Islet of Langerhans (tissue), 1 donor: ENCODE results near the gene CHST11.
"Not testable (repeated sequence)": the region's sequence is repeated elsewhere in the genome, so short reads cannot be mapped to it uniquely, and the experiment has no call there.

Experiments
- FAIRE-seq: peaks from one replicate; lab custom pipeline; 2011; peaks lifted over from hg19 to GRCh38; lab: Jason Lieb, UNC

CHST11 gene

DNA sequence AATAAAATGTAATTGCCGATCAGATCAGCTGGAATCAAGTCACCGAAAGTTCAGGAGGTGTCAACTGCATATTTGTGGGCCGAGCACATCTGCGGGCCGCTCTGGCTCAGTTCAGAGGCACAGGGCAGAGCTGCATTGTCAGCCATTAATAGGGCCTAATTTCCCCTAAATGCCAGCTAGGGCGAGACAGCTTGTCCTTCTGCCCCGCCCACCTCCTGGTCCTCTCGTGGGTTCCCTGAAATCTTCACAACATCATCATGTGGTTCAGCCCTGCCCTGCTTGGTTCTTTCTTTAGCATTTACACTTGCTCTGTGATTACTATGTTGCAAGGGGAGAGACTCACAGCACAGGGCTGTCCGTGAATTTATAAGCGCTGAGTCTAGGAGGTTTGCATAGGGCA is 148.9 kb downstream of the CHST11 start:
- no peak for FAIRE-seq

DNA sequence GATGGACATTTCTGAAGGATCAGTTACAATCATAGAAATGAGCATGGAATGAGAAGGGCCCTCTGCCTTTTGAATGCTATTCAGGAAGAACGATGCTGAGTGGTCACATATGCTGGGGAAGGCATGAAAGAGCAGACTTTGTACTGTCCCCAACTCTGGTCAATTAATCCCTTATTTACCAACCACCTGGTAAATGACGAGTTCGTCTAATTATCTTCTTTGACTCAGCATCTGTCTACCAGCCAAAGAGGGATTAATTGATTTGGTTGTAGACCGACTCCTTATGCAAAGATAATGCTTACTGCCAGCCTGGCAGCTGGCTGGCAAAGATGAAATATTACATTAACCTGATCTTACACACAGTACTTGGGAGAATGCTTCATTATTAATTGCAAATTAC is 152.2 kb downstream of the CHST11 start:
- FAIRE-seq = peak; percentile 21

DNA sequence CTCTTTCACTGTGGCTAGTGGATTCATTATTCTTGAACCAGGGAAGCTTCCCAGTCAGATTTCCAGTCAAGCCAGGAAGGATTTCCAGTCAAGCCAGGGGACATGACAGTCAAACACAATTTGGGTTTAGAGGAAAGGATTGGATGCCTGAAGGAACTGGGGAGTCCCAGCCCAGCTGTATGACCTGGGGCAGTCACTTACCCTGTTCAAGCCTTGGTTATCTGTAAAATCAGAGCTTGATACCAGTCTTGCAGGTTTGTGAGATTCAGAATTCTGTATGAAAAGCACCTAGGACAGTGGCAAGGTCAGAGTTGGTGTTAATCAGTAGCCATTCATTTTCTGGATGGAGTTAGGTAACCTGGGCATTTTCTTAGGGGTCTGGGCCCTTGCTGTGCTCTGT is 152.7 kb downstream of the CHST11 start:
- FAIRE-seq = no peak

DNA sequence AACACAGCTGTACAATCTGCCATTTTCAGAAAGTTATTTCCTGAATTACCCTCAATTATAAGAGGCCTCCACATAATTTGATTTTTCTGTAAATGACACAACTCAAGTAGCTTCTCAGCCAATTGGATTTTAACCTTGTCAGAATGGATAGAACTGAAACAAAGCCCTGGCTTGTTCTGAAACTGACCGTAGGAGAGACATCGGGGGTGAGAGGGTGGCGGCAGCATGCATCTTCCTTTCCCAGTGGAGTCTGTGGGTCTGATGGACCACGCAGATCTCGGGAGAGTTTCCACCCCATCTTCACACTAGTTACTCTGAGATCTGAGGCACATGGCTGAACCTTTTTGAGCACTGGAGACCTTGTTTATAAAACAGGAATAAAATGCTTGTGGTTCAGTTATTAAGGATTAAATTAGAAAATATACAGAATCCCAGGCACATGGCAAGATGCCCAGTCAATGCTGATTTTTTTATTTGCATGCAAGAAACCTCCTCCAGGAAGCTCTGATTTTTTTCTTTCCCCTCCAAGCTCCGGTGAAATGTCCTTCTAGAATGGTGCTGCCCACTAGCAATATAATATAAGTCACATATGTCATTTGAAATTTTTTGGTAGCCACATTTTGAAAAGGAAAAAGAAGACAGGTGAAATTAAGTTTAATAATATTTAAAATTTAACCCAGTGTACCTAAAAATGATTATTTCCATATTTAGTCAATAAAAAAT is 153.9 kb downstream of the CHST11 start:
- FAIRE-seq = no peak

DNA sequence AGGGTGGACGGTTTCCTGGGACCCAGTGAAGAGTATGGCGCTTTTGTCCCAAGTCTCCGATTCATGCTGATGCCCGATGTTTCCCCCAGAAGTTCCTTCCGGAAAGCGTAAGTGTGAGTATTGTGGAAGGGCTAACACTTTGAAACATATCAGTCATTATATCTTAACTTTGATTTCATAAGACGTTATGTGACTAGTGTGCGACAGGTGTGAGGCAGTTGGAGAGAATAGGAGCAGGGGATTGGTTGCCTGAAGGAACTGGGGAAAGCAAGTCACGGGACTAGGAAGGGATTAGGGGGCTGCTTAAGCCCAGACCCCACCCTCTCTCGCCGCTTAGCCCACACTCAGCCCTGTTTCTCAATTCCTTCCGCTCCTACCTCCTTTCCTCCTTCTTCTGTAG is 154.9 kb downstream of the CHST11 start:
- no peak for FAIRE-seq

DNA sequence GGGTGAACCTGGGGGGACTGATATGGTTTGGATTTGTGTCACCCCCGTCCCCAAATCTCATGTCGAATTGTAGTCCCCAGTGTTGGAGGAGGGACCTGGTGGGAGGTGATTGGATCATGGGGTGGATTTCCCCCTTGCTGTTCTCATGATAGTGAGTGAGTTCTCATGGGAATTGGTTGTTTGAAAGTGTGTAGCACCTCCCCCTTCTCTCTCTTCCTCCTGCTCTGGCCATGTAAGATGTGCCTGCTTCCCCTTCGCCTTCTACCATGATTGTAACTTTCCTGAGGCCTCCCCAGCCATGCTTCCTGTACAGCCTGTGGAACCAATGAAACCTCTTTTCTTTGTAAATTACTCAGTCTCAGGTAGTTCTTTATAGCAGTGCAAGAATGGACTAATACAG is 156.6 kb downstream of the CHST11 start:
- not testable (repeated sequence) for FAIRE-seq

DNA sequence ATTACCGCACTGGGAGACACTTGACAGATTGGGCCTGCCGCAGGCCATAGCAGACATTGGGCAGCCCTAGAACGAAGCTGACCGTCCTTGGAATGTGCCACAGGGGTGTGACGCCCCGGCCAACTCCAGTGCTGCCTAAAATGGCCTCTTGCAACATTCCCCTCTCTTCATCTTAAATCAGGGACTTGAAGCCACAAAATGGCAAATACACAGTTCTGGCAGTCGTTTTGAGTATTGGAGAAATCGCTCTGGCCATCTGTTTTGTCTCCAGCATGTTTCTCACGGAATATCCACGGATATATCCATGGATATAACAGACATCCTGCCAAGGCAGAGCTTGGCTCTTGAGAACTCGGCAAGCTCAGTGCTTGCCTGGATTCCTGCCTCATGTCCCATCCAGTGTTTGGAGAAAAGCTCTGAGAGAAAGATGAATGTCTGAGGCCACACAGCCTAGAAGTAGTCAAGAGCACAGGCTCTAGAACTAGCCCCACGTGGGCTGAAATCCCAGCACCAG is 158.4 kb downstream of the CHST11 start:
- no peak for FAIRE-seq

DNA sequence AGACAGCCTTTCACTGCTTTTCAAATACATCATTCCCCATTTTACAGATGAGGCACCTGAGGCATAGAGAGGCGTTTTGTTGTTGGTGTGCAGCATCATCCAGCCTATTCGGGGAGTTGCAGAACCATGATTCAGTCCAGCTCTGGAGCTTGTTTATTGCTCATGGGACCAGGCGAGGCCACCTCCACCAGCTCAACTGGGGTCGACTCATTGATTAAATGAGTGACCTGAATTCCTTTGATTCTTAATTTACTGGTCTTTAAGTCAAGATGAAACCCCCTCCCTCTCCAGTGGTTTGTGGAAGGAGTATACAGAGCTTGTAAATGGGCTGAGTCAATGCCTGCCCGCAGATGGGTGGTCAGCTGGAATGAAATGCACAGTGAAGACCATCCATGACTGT is 161.9 kb downstream of the CHST11 start:
- no peak for FAIRE-seq

DNA sequence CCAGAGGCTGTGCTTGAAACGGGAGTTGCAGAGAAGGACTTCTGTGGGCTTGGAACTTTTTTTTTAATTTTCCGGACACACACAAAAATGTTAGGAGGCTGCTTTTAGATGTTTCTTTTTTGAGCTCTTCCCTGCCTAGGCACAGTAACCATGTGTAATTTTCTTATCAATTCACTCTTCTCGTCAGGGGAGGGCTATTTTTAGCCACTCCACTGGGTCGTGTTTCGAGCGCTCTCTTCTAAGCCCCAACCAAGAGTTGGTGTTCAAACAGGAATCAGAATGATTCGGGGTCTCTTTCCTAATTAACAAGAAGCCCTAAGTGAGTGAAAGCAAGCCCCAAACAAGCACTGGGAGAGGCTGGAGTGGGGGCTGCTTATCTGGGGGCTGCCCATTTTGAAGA is 162.6 kb downstream of the CHST11 start:
- FAIRE-seq = no peak

DNA sequence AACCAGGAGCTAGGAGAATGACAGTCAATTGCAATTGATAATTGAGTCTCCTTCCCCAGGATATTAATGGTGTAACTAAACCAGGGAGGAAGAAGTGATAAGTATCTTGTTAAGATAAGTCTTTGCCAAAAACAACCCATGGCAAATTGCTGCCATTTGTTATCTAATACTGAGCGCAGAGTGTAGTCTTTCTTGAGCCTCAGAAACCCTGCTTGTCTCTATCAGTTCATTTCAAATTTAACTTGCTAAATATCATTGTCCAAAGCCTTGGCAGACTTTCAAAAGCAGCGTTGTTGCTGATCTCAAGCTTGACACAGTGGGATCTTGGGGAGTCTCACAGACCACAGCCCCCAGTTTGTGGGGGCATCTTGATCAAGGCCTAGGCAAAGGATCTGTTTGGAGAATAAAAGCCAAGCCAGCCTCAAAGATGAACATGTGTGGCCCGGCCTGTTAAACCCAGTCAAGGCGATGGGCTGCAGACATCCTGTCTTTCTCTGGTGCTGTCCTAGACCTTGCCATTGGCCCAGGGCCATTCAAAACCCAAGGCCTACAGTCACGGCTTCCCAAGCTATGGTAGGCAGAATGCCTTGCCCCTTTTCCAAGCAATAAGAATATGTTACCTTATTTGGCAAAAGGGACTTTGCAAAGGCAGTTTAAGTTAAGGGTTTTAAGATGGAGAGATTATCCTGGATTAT is 164.2 kb downstream of the CHST11 start:
- no peak for FAIRE-seq

DNA sequence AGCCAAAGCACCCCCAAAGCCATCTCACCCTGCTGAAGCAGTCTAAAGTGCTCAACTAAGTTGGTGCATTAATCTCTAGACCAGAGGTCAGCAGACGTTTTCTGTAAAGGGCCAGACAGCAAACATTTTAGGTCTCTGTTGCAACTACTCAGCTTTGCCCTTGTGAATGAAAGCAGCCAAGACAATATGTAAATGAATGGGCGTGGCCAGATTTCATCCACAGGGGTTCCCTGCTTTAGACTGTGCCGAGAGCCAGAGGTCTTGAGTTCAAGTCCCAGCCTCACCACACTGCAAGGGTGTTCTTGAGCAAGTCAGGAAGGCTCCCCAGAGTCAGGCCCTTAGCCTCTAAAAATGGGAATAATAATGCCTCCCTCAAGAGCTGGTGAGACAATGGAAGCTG is 166.2 kb downstream of the CHST11 start:
- no peak for FAIRE-seq

DNA sequence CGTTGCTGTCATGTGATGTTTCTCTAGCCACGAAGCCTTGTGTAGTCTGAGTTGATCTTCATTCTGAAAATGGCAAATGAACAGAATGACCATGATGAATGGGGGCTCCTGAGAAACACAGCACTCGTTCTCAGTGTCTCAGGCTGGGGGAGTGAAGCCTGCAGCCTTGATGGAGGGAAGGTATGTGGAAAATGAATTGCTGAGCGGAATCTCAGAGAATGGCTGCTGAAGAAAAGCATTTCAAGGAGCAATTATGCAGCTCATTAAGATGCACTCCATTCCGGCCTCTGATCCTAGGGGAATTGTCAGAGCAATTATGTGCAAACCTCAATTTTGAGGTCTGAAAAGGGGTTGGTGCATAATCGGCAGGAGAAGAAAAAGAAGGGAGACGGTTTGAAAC is 167.1 kb downstream of the CHST11 start:
- no peak for FAIRE-seq

DNA sequence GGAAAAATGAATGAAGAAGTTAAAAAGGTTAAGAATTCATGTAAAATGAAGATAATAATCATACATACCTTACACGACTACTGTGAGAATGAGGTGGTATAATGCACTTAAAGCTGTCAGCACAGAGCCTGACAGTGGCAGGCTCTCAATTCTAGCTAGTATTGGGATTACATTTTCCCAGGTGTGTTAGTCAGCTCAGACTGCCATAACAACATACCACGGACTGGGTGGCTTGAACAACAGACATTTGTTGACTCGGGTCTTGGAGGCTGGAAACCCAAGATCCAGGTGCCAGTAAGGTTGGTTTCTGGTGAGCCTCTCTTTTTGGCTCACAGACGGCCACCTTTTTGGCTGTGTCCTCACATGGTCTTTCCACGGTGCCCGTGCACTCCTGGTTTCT is 167.8 kb downstream of the CHST11 start:
- FAIRE-seq = no peak

DNA sequence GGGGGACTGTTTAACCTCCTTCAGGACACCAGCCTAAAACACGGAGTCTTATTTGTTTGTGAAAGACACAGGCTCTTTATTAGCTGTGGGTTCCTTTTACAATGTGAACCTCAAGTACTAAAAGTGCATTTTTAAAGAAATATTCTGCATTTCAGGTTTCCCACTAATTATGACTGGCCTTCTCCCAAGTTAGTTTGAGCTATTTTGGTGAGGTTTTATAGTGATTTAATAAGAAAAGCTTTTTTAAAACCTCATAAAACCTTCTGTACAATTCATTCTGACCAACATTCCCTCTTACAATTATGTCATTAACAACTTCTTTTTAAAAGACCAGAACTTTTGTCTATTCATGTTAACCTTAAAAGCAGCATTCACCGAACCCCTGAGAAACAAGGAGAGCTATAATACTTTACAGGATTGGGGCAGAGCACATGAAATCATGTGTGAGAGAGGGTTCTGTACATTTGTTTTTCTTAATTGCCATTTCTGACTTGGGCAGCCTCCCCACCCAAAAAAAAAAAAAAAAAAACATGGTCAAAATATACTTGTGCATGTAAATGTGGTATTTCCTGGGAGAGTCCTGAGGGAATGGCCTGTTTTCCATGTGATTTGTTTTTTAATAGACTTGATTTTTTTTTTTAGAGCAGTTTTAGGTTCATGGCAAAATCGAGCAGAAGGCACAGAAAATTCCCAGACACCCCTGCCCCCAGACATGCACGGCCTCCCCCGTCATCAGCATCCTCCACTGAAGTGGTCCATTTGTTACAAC is 169.5 kb downstream of the CHST11 start:
- FAIRE-seq = no peak

DNA sequence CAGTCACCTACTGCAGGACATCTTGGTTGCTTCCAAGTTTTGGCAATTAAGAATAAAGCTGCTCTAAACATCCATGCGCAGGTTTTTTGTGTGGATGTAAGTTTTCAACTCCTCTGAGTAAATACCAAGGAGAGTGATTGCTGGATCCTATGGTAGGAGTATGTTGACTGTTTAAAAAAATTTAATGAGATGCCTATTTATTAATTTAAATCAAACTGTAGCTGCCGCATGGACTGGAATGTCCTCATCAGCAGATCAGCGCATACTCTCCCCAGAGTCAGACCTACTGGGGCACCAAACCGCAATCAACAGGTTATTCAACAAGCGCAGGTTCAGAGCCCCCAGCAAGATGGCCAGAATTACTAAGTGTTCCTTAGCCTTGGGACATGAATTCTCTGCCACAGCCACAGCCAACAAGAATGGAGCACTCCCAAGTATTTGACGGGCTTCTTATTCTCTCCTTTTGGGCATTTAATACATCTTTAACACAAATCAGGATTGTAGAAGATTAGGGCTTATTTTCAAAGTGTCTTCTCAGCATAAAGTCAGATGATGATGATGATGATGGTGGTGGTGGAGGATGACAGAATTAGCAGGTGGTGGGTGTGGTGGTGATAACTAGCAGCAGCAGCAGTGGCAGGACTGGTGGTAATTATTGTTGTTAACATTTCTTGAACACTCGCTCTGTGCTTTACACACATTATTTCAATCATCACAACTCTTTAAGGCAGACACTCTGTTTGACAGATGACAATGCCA is 170.7 kb downstream of the CHST11 start:
- FAIRE-seq = no peak

DNA sequence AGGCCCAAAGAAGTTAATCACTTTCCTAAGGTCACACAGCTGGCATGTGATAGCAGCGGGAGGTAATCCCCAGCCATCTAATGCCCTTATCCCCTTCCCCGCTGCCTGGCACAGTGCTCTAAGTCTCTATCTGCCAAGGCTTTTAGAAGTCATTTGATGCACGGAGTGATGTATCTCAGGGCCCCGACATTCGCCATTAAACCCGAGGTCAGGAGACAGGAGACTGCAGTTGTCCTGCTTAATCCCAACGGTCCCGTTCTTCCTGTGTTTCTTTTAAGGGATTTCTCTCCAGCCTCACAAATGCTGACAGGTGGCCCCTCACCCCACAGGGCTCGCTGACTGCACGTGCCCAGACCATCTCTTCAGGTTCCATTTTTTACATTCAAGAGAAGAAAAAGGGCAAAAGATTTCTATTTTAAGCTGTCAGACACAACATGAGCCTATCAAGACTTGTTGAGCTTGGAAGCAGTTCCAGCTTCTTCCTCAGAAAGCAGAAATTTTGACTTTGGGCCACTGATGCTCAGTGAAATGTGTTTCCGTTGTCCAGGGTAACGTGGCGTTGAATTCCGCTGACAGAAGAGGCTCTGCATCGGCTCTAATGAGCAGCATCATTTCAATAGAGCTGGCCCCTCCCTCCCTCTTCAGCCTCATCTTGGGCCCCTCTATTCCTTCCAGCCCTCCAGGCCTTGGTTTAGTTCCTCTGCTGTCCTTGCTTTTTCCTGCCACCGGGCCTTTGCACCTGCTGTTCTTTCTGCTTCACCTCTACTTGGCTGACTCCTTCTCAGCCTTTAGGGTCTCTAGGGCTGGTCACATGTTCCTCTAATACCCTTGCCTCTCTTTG is 171.5 kb downstream of the CHST11 start:
- FAIRE-seq = no peak

DNA sequence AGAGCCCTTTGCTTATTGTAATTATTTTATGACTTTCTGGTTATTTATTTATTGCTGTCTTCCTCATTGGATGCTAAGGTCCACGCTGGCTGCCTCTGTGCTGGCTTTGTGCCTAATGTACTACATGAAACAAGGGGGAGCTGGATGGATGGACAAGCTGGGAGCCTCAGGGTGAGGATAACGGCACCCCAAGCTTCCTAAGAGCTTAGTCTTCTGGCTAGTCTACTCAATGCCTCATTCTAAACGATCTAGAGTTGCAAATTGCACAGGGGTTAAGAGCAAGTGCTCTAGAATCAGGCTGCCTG is 172.0 kb downstream of the CHST11 start:
- no peak for FAIRE-seq

DNA sequence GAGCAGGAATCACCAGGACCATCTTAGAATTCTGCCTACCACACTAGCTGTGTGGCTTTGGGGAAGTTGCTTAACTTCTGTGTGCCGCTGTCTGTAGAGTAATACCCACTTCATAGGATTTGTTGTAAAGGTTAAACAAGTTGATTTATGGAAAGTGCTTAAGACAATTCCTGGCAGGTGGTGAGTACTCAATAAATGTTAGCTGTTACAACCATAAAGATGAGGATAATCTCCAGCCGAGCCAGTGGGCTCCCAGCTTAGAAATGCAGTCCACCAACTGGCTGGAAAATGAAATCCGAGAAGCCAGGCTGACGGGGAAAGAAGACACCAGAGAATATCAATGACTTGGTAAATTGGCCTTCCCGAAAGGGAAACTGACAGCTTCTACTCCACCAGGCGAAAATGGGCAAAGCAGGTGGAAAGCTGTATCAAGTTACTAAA is 173.5 kb downstream of the CHST11 start:
- FAIRE-seq = no peak

DNA sequence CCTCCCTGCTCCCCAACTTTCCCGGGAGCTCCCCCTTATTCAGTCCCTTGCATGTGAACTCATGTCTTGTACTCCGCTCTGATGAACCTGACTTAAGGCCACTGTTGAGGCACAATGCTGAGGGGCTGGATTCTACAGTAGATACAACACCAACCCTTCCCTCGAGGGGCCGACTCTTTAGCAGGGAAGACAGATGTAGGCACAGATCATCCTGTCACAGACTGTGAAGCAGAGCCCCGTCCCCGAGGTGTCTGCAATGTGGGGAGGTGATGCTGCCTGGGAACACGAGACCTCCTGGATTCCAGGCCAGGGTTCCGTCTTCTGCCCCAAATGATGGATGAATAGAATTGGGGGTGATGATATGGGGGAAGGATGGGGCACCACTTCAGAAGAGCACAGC is 175.1 kb downstream of the CHST11 start:
- no peak for FAIRE-seq

DNA sequence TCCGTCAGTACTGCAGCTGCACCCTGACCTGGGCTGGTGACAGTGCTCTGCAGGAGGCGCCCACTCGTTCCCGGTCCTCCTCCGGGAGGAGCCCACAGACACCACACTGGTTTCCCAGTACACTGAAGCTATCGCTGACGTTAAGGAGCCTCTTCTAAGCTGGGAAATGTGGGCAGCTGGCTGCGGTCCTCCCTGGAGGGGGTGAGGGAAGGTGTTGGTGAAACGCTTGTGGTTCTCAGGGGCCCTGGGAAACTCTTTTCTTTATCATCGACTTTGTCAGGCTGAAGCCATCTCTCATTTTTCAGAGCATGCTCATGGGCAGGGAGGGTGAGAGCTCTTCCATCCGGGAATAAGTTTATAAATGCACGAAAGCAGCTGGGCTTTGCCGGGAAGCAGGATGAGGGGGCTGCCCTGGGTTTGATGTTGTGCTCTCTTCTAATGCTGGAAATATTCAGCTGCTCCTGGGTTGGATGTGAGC is 176.0 kb downstream of the CHST11 start:
- no peak for FAIRE-seq

DNA sequence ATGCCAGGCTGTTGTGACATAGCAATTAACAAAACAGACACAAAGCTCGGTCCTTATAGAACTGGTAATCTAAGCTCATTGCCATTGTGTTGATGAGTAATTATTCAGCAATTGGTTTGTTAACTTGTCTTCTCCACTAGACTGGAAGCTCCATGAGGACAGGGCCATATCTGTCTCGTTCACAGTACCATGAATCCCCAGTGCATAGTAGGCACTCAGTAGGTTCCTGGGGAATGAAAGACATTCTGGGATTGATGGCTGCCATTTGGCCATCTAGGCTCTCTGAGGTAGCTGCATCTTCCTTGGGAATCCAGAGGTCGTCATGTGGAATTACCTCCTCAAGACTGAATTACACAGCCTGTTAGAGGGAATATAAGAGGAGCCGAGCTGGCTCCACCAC is 177.3 kb downstream of the CHST11 start:
- no peak for FAIRE-seq

DNA sequence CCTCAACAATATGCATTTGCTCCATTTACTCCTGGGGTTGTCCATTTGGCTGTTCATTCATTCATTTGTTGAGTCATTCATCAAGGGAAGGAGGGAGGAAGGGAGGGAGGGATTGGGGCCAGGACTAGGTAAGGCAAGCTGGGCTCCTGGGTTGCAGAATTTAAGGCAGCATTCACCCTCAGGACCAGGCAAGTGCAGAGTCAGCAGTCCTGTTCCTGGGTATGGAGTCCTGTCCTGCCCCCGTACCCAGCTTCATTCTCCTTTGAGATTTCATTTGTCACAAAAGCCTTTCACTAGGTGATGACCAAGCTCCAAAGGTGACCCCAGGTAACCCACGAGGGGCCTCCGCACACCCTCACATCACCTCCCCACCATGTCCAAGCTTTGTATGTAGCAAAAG is 178.1 kb downstream of the CHST11 start:
- no peak for FAIRE-seq
